ENCODE data around the gene SLC15A1. TPM values are rescaled to one million over a fixed set of nuclear protein-coding genes. Genes with fewer than 3 reads are reported as not detected.
A peak's percentile ranks its signal among the peaks of the same experiment; 100 is the strongest.

Gene SLC15A1
- total and polyA plus RNA-seq, 11 donors, result not detected

- Histone ChIP-seq H3K27me3 (peaks cover 0 to 12% (median 0%) of the 10 kb centered on the region in 9 donors), H3K36me3 (no peaks in the 10 kb centered on the region), H3K27ac (no peak overlapping the region), H3K4me1 (no peaks in the 10 kb centered on the region), H3K9me3 (no peaks in the 10 kb centered on the region), H3K4me3 (no peak overlapping the region)
- ATAC-seq, result no peak
- TF ChIP-seq POLR2A (IDR thresholded peaks at IDR 0.05) (no peak), CTCF (IDR thresholded peaks at IDR 0.05) (no peak)
- no peak for DNase-seq
- 84 to 92% (median 87%) methylated on average over 7 of the region's 7 CpGs for WGBS, 4 donors
- intact Hi-C loops (cut with DNase I), result no loop called here
Measured at GRCh38 chr13:98781905-98782304, 29.4 kb upstream of the SLC15A1 start.

GRCh38 chr13:98781470-98781869, 29.0 kb upstream of the SLC15A1 start:
- Histone ChIP-seq H3K4me3 (no peak overlapping the region), H3K36me3 (no peaks in the 10 kb centered on the region), H3K9me3 (no peaks in the 10 kb centered on the region), H3K27me3 (peaks cover 0 to 12% (median 0%) of the 10 kb centered on the region in 9 donors), H3K27ac (no peak overlapping the region), H3K4me1 (no peaks in the 10 kb centered on the region)
- WGBS, 4 donors, result 79 to 85% (median 81%) methylated on average over 10 to 11 of the region's 11 CpGs
- intact Hi-C loops (cut with DNase I), result no loop called here
- TF ChIP-seq POLR2A (IDR thresholded peaks at IDR 0.05), result no peak
- TF ChIP-seq CTCF (IDR thresholded peaks at IDR 0.05), result no peak
- DNase-seq (no peak), ATAC-seq (peak in 1 of 4 donors; percentile 21)

GRCh38 chr13:98781045-98781444, 28.6 kb upstream of the SLC15A1 start:
- no peaks in the 10 kb centered on the region for H3K9me3 ChIP-seq
- intact Hi-C loops (cut with DNase I), result no loop called here
- H3K27me3 ChIP-seq, result peaks cover 0 to 12% (median 0%) of the 10 kb centered on the region in 9 donors
- H3K36me3 ChIP-seq, result no peaks in the 10 kb centered on the region
- DNase-seq, result no peak
- TF ChIP-seq CTCF (IDR thresholded peaks at IDR 0.05), result no peak
- TF ChIP-seq POLR2A (IDR thresholded peaks at IDR 0.05), result no peak
- H3K27ac ChIP-seq, result no peak overlapping the region
- no peak overlapping the region for H3K4me3 ChIP-seq
- H3K4me1 ChIP-seq, result no peaks in the 10 kb centered on the region
- WGBS, 4 donors, result 65 to 90% (median 84%) methylated on average over 11 of the region's 11 CpGs
- no peak for ATAC-seq

- no peak for ATAC-seq
- WGBS, 4 donors, result 51 to 58% (median 55%) methylated on average over 2 of the region's 2 CpGs
- intact Hi-C loops (cut with DNase I), result no loop called here
- Histone ChIP-seq H3K4me3 (no peak overlapping the region), H3K27ac (no peak overlapping the region), H3K27me3 (peaks cover 0 to 12% (median 0%) of the 10 kb centered on the region in 9 donors), H3K36me3 (no peaks in the 10 kb centered on the region), H3K4me1 (no peaks in the 10 kb centered on the region), H3K9me3 (no peaks in the 10 kb centered on the region)
- DNase-seq, result no peak
- TF ChIP-seq POLR2A (IDR thresholded peaks at IDR 0.05) (no peak), CTCF (IDR thresholded peaks at IDR 0.05) (no peak)
Measured at GRCh38 chr13:98780451-98780850, 28.0 kb upstream of the SLC15A1 start.

All from heart left ventricle (tissue), 16 donors.